Endodermal cell (in vitro differentiated cells): ENCODE data around the gene JAKMIP1. TPM values are rescaled to one million over a fixed set of nuclear protein-coding genes. Genes with fewer than 3 reads are reported as not detected.

Source experiments
- DNase-seq: peaks from one replicate; pipeline ENCODE4 v3.0.0-alpha.2; 2017
- H3K27ac ChIP-seq: 2 replicates; pipeline ENCODE4 v1.5.1; 2013; ENCODE audit warnings: mild to moderate bottlenecking, low read depth, low read length, moderate library complexity
- H3K27me3 ChIP-seq: 2 replicates; pipeline ENCODE4 v1.6.1; 2013; ENCODE audit warnings: mild to moderate bottlenecking, low read length, moderate library complexity; ENCODE audit not compliant: insufficient read depth, control insufficient read depth, poor library complexity, severe bottlenecking
- H3K36me3 ChIP-seq: 2 replicates; pipeline ENCODE4 v1.7.0; 2013; ENCODE audit warnings: mild to moderate bottlenecking, low read length, moderate library complexity; ENCODE audit not compliant: control insufficient read depth, insufficient read depth
- H3K4me1 ChIP-seq: one replicate; pipeline ENCODE4 v1.7.0; 2013; ENCODE audit warnings: low read length; ENCODE audit not compliant: control insufficient read depth, insufficient read depth
- H3K4me3 ChIP-seq: 2 replicates; pipeline ENCODE4 v1.5.1; 2013; ENCODE audit warnings: mild to moderate bottlenecking, low read length, moderate library complexity
- H3K9ac ChIP-seq: 2 replicates; pipeline ENCODE4 v1.6.1; 2013; ENCODE audit warnings: mild to moderate bottlenecking, low read length, moderate library complexity; ENCODE audit not compliant: poor library complexity, severe bottlenecking; ENCODE audit errors: extremely low read depth
- H3K9me3 ChIP-seq: 2 replicates; pipeline ENCODE4 v1.6.1; 2013; ENCODE audit warnings: mild to moderate bottlenecking, low read length, moderate library complexity; ENCODE audit not compliant: control insufficient read depth
- H3K27ac Mint-ChIP-seq: 2 replicates; pipeline ENCODE4 v1.8.0; 2020; ENCODE audit warnings: mixed read lengths
- H3K27me3 Mint-ChIP-seq: 2 replicates; pipeline ENCODE4 v1.8.0; 2021; ENCODE audit warnings: mild to moderate bottlenecking, mixed read lengths; ENCODE audit not compliant: insufficient read depth
- H3K36me3 Mint-ChIP-seq: 2 replicates; pipeline ENCODE4 v1.8.0; 2020; ENCODE audit warnings: low read depth, mixed read lengths
- H3K4me1 Mint-ChIP-seq: 2 replicates; pipeline ENCODE4 v1.8.0; 2020; ENCODE audit warnings: mixed read lengths
- H3K4me3 Mint-ChIP-seq: 2 replicates; pipeline ENCODE4 v1.8.0; 2020; ENCODE audit warnings: mild to moderate bottlenecking, moderate library complexity, mixed read lengths
- H3K9me3 Mint-ChIP-seq: 2 replicates; pipeline ENCODE4 v1.8.0; 2020; ENCODE audit warnings: mild to moderate bottlenecking, mixed read lengths
- WGBS, 2 experiments: methylation state at CpG; one replicate each; pipeline versions ENCODE4 v1.1.5 to v1.1.7; 2013; ENCODE audit warnings: missing lambda C conversion rate in 2 of 2, mixed read lengths in 1 of 2; ENCODE audit not compliant: insufficient coverage in 1 of 2, insufficient read length in 1 of 2; 5-methylcytosine and 5-hydroxymethylcytosine counted together
- total RNA-seq, 2 donors: library from RNA; stranded (reverse); fragmentation: NEBNext Ultra II Directional in 1 of 2; extraction: Animal tissue kit (Norgen Biotek cat#: 25700) in 1 of 2; gene quantifications; 2 replicates in 1 of 2; 3 replicates in 1 of 2; pipeline ENCODE4 v1.2.1, GENCODE V29; 2021
- TF ChIP-seq, protein P1 (sequence below): fragments of 200-600 bp; sonication (generic); conservative IDR thresholded peaks from 2 replicates; pipeline ENCODE4 v1.5.0; 2021; ENCODE audit warnings: antibody characterized with exemption, mild to moderate bottlenecking

The JAKMIP1 gene
- total RNA-seq, 2 donors from 2014 or later = 10.4 to 11.2 TPM

DNA sequence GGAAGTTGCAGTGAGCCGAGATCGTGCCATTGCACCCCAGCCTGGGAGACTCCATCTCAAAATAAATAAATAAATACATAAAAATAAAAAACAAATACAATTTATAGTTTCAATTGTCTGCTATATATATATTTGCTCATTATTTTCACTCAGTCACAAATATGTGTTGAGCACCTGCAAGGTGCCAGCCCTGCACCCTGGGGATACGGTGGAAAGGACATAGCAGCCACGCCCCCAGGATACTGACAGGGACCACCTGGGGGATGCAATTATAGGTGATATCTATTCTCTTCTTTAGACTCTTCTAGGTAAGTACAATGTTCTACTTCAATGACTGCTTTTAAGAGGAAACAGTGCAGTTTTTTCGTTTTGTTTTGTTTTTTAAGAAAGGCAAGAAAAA lies 85.0 kb downstream of the JAKMIP1 start:
- H3K9me3 Mint-ChIP-seq = no peaks in the 10 kb centered on the region
- Histone ChIP-seq H3K27me3 (no peaks in the 10 kb centered on the region), H3K27ac (no peak overlapping the region), H3K4me1 (peaks cover 7% of the 10 kb centered on the region), H3K9ac (no peak overlapping the region), H3K4me3 (no peak overlapping the region), H3K36me3 (peaks cover 4% of the 10 kb centered on the region), H3K9me3 (no peaks in the 10 kb centered on the region)
- H3K27ac Mint-ChIP-seq = no peak overlapping the region
- H3K36me3 Mint-ChIP-seq = peaks cover 15% of the 10 kb centered on the region
- peak; percentile 11 for DNase-seq
- H3K4me3 Mint-ChIP-seq = no peak overlapping the region
- no peaks in the 10 kb centered on the region for H3K27me3 Mint-ChIP-seq
- TF ChIP-seq, protein P1, sequence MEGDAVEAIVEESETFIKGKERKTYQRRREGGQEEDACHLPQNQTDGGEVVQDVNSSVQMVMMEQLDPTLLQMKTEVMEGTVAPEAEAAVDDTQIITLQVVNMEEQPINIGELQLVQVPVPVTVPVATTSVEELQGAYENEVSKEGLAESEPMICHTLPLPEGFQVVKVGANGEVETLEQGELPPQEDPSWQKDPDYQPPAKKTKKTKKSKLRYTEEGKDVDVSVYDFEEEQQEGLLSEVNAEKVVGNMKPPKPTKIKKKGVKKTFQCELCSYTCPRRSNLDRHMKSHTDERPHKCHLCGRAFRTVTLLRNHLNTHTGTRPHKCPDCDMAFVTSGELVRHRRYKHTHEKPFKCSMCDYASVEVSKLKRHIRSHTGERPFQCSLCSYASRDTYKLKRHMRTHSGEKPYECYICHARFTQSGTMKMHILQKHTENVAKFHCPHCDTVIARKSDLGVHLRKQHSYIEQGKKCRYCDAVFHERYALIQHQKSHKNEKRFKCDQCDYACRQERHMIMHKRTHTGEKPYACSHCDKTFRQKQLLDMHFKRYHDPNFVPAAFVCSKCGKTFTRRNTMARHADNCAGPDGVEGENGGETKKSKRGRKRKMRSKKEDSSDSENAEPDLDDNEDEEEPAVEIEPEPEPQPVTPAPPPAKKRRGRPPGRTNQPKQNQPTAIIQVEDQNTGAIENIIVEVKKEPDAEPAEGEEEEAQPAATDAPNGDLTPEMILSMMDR = no peak
- WGBS, 2 experiments = 85 to 86% methylated on average over 1 to 5 of the region's 5 CpGs
- H3K4me1 Mint-ChIP-seq = peaks cover 38% of the 10 kb centered on the region

DNA sequence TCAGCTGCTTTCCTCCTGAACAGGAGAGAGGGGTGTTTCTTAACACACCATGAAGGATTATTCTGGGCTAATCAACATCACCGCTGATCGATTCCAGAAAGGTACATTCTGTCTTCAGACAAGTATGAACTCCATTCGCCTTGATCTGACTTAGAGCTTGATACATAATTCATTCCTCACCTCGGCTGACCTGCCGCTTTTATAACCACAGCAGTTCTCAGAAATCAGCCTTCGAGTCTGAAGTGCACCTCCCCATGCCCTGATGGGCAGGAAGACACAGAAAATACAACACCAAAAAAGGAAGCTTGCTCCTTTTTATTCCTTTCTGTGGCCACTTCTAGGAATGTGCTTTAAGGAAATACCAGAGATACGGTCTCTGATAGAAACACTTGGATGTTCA lies 85.7 kb downstream of the JAKMIP1 start:
- H3K4me3 ChIP-seq = no peak overlapping the region
- no peak overlapping the region for H3K27ac Mint-ChIP-seq
- peaks cover 31% of the 10 kb centered on the region for H3K4me1 Mint-ChIP-seq
- H3K27me3 ChIP-seq = no peaks in the 10 kb centered on the region
- H3K9ac ChIP-seq = no peak overlapping the region
- H3K27me3 Mint-ChIP-seq = no peaks in the 10 kb centered on the region
- peaks cover 7% of the 10 kb centered on the region for H3K4me1 ChIP-seq
- peaks cover 8% of the 10 kb centered on the region for H3K36me3 ChIP-seq
- DNase-seq = peak; percentile 17
- H3K9me3 ChIP-seq = no peaks in the 10 kb centered on the region
- H3K36me3 Mint-ChIP-seq = peaks cover 15% of the 10 kb centered on the region
- 96 to 98% methylated on average over 6 to 7 of the region's 7 CpGs for WGBS, 2 experiments
- no peak overlapping the region for H3K27ac ChIP-seq
- H3K9me3 Mint-ChIP-seq = no peaks in the 10 kb centered on the region
- TF ChIP-seq, protein P1 = no peak
- no peak overlapping the region for H3K4me3 Mint-ChIP-seq

DNA sequence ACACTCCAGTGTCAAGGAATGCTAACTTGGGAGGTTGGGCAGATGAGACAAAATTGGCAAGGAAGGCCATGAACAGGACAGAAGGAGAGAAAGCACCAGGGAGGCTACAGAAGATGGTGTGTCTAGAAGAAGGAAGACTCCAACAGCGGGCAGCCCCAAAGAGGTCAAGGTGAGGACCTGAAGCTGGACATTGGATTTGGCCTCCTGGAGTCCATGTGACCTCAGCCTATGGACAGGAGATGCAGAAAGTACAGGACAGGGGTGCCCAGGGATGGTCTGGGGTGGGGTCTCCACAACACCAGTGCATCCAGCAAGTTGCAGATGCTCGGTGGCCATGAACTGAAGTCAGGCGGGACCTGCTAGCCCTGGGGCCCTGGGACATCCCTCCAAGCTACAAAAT lies 86.2 kb downstream of the JAKMIP1 start:
- Histone ChIP-seq H3K27me3 (no peaks in the 10 kb centered on the region), H3K36me3 (peaks cover 8% of the 10 kb centered on the region), H3K9ac (no peak overlapping the region), H3K4me1 (peaks cover 7% of the 10 kb centered on the region), H3K9me3 (no peaks in the 10 kb centered on the region), H3K27ac (no peak overlapping the region), H3K4me3 (no peak overlapping the region)
- Mint-ChIP-seq H3K9me3 (no peaks in the 10 kb centered on the region), H3K4me3 (no peak overlapping the region), H3K27ac (no peak overlapping the region), H3K36me3 (peaks cover 15% of the 10 kb centered on the region), H3K4me1 (peaks cover 29% of the 10 kb centered on the region), H3K27me3 (no peaks in the 10 kb centered on the region)
- WGBS, 2 experiments = 93 to 95% methylated on average over 2 to 3 of the region's 3 CpGs
- DNase-seq = peak; percentile 26
- TF ChIP-seq, protein P1 = no peak
